Measurements from ENCODE around the gene VCX3B. TPM values are rescaled to one million over a fixed set of nuclear protein-coding genes. Genes with fewer than 3 reads are reported as not detected.
"Not testable (repeated sequence)": the region's sequence is repeated elsewhere in the genome, so short reads cannot be mapped to it uniquely, and the experiment has no call there.

Gene VCX3B
- polyA plus RNA-seq (2013, experiment 1 of 2): not detected
- not detected for polyA plus RNA-seq (2013, experiment 2 of 2)

GRCh38 chrX:8464530-8464929 lies at the start of gene VCX3B:
Gene VCX3B (plus strand): TSS chrX:8464830. CDS start chrX:8465451, 621 bp downstream.
- H3K4ac ChIP-seq (ENCODE audit: low read length); H3K4me3 ChIP-seq (ENCODE audit: low read length in 2 of 2); H2BK15ac ChIP-seq (ENCODE audit: low read length); H2AFZ ChIP-seq (ENCODE audit: low read length); H3K4me1 ChIP-seq (ENCODE audit: control insufficient read depth in 2 of 2, insufficient read depth in 1 of 2, low read depth in 1 of 2, low read length in 2 of 2); H3K23ac ChIP-seq (ENCODE audit: low read depth, low read length, poor library complexity); H2BK120ac ChIP-seq (ENCODE audit: low read depth, low read length); H4K91ac ChIP-seq (ENCODE audit: low read depth, low read length, poor library complexity); H3K9me3 ChIP-seq (replicated peaks in 1 of 2; ENCODE audit: control insufficient read depth in 2 of 2, insufficient read depth in 1 of 2, low read depth in 1 of 2, low read length in 2 of 2); H3K27ac ChIP-seq (replicated peaks; ENCODE audit: low read length); H3K36me3 ChIP-seq (replicated peaks in 1 of 2; ENCODE audit: control insufficient read depth in 2 of 2, insufficient read depth in 2 of 2, low read length in 2 of 2); H2AK5ac ChIP-seq (ENCODE audit: low read depth, low read length); H2BK12ac ChIP-seq (ENCODE audit: low read length); H3K4me2 ChIP-seq (ENCODE audit: insufficient read depth, low read length, poor library complexity, severe bottlenecking); DNase-seq (ENCODE audit: low spot score); H2BK5ac ChIP-seq (ENCODE audit: low read length); H3K14ac ChIP-seq (ENCODE audit: low read length); H3K9ac ChIP-seq (ENCODE audit: low read depth, low read length, poor library complexity); H3K27me3 ChIP-seq (ENCODE audit: control insufficient read depth in 3 of 3, insufficient read depth in 3 of 3, low read depth in 1 of 3, low read length in 3 of 3); H3K79me1 ChIP-seq (ENCODE audit: low read depth, low read length); H3K18ac ChIP-seq (ENCODE audit: low read length); H4K8ac ChIP-seq (ENCODE audit: low read depth, low read length): not testable (repeated sequence)
- no CpG with 5 or more reads among the region's 3 CpGs for WGBS, 2 donors (ENCODE audit: extremely low coverage in 2 of 2, insufficient read length in 2 of 2, insufficient replicate concordance in 1 of 2)

DNA sequence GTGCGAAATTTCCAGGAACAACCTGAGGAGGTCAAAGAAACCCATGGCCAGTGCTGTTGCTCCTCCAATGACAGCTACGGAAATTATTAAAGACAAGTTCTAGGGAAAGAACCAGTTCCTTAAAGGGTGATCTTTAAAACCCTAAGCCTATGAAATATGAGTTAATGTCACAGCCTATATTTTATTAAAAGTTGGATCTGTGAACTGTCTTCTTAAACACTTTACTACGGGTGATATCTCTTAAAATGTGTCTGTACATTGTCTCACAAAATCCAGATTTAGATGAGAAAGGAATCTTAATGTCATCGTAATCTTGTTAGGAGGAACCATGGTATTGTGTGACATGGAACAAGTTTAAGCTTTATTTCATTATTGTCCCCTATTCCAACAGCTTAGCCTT lies 46.3 kb upstream of the VCX3B start:
- no peak overlapping the region for H2BK15ac ChIP-seq (ENCODE audit: low read length)
- no peak overlapping the region for H2BK12ac ChIP-seq (ENCODE audit: low read length)
- no peak overlapping the region for H3K9ac ChIP-seq (ENCODE audit: low read depth, low read length, poor library complexity)
- no peak overlapping the region for H3K4ac ChIP-seq (ENCODE audit: low read length)
- H3K4me1 ChIP-seq (ENCODE audit: control insufficient read depth in 2 of 2, insufficient read depth in 1 of 2, low read depth in 1 of 2, low read length in 2 of 2): no peaks in the 10 kb centered on the region
- no peak overlapping the region for H3K18ac ChIP-seq (ENCODE audit: low read length)
- no peak overlapping the region for H2BK120ac ChIP-seq (ENCODE audit: low read depth, low read length)
- no peak overlapping the region for H2AK5ac ChIP-seq (ENCODE audit: low read depth, low read length)
- no peak overlapping the region for H3K4me2 ChIP-seq (ENCODE audit: insufficient read depth, low read length, poor library complexity, severe bottlenecking)
- H4K8ac ChIP-seq (ENCODE audit: low read depth, low read length): no peak overlapping the region
- no peaks in the 10 kb centered on the region for H3K27me3 ChIP-seq (ENCODE audit: control insufficient read depth in 3 of 3, insufficient read depth in 3 of 3, low read depth in 1 of 3, low read length in 3 of 3)
- no peak overlapping the region for H3K4me3 ChIP-seq (ENCODE audit: low read length in 2 of 2)
- no peak overlapping the region for H2AFZ ChIP-seq (ENCODE audit: low read length)
- WGBS, 2 donors (ENCODE audit: extremely low coverage in 2 of 2, insufficient read length in 2 of 2, insufficient replicate concordance in 1 of 2): no CpG with 5 or more reads among the region's 4 CpGs
- H3K36me3 ChIP-seq (replicated peaks in 1 of 2; ENCODE audit: control insufficient read depth in 2 of 2, insufficient read depth in 2 of 2, low read length in 2 of 2): no peaks in the 10 kb centered on the region
- no peak overlapping the region for H3K14ac ChIP-seq (ENCODE audit: low read length)
- H3K23ac ChIP-seq (ENCODE audit: low read depth, low read length, poor library complexity): no peak overlapping the region
- no peaks in the 10 kb centered on the region for H3K79me1 ChIP-seq (ENCODE audit: low read depth, low read length)
- no peak overlapping the region for H3K27ac ChIP-seq (replicated peaks; ENCODE audit: low read length)
- DNase-seq (ENCODE audit: low spot score): no peak
- H4K91ac ChIP-seq (ENCODE audit: low read depth, low read length, poor library complexity): no peak overlapping the region
- no peaks in the 10 kb centered on the region for H3K9me3 ChIP-seq (replicated peaks in 1 of 2; ENCODE audit: control insufficient read depth in 2 of 2, insufficient read depth in 1 of 2, low read depth in 1 of 2, low read length in 2 of 2)
- H2BK5ac ChIP-seq (ENCODE audit: low read length): no peak overlapping the region

DNA sequence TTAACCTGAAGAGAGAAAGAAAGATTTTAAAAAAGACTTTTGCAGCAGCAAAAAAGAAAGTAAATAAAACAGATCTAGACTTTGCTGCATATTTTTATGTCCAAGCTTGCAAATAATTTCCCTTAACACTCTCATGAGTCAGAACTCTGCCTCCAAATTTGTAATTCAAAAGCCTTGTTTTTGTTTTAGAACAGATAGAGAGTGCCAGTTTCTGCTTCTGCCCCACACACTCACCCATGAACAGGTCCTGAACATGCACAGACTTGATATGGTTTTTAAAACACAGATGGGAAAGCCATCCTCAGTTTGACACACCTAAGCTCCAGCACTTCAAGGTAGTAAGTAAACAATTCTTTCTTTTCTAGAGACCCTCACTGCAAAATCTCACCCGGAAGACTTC lies 39.7 kb upstream of the VCX3B start:
- H2BK120ac ChIP-seq (ENCODE audit: low read depth, low read length): no peak overlapping the region
- no peak overlapping the region for H2BK15ac ChIP-seq (ENCODE audit: low read length)
- no peak overlapping the region for H3K4me2 ChIP-seq (ENCODE audit: insufficient read depth, low read length, poor library complexity, severe bottlenecking)
- H3K27me3 ChIP-seq (ENCODE audit: control insufficient read depth in 3 of 3, insufficient read depth in 3 of 3, low read depth in 1 of 3, low read length in 3 of 3): no peaks in the 10 kb centered on the region
- no peak overlapping the region for H3K4ac ChIP-seq (ENCODE audit: low read length)
- no peak overlapping the region for H2AK5ac ChIP-seq (ENCODE audit: low read depth, low read length)
- no peak for DNase-seq (ENCODE audit: low spot score)
- no peak overlapping the region for H4K8ac ChIP-seq (ENCODE audit: low read depth, low read length)
- no peaks in the 10 kb centered on the region for H3K36me3 ChIP-seq (replicated peaks in 1 of 2; ENCODE audit: control insufficient read depth in 2 of 2, insufficient read depth in 2 of 2, low read length in 2 of 2)
- H3K79me1 ChIP-seq (ENCODE audit: low read depth, low read length): no peaks in the 10 kb centered on the region
- H3K27ac ChIP-seq (replicated peaks; ENCODE audit: low read length): no peak overlapping the region
- H3K14ac ChIP-seq (ENCODE audit: low read length): no peak overlapping the region
- no peaks in the 10 kb centered on the region for H3K4me1 ChIP-seq (ENCODE audit: control insufficient read depth in 2 of 2, insufficient read depth in 1 of 2, low read depth in 1 of 2, low read length in 2 of 2)
- H3K9ac ChIP-seq (ENCODE audit: low read depth, low read length, poor library complexity): no peak overlapping the region
- no peak overlapping the region for H2BK12ac ChIP-seq (ENCODE audit: low read length)
- H2AFZ ChIP-seq (ENCODE audit: low read length): no peak overlapping the region
- no peaks in the 10 kb centered on the region for H3K9me3 ChIP-seq (replicated peaks in 1 of 2; ENCODE audit: control insufficient read depth in 2 of 2, insufficient read depth in 1 of 2, low read depth in 1 of 2, low read length in 2 of 2)
- no peak overlapping the region for H2BK5ac ChIP-seq (ENCODE audit: low read length)
- no peak overlapping the region for H3K18ac ChIP-seq (ENCODE audit: low read length)
- no peak overlapping the region for H4K91ac ChIP-seq (ENCODE audit: low read depth, low read length, poor library complexity)
- no CpG with 5 or more reads among the region's 1 CpG for WGBS, 2 donors (ENCODE audit: extremely low coverage in 2 of 2, insufficient read length in 2 of 2, insufficient replicate concordance in 1 of 2)
- H3K4me3 ChIP-seq (ENCODE audit: low read length in 2 of 2): no peak overlapping the region
- H3K23ac ChIP-seq (ENCODE audit: low read depth, low read length, poor library complexity): no peak overlapping the region

GRCh38 chrX:8429692-8430249 lies 34.9 kb upstream of the VCX3B start:
- no peak overlapping the region for H4K91ac ChIP-seq (ENCODE audit: low read depth, low read length, poor library complexity)
- no peak overlapping the region for H2BK12ac ChIP-seq (ENCODE audit: low read length)
- H3K18ac ChIP-seq (ENCODE audit: low read length): no peak overlapping the region
- H4K8ac ChIP-seq (ENCODE audit: low read depth, low read length): no peak overlapping the region
- no CpG with 5 or more reads among the region's 6 CpGs for WGBS, 2 donors (ENCODE audit: extremely low coverage in 2 of 2, insufficient read length in 2 of 2, insufficient replicate concordance in 1 of 2)
- H3K4ac ChIP-seq (ENCODE audit: low read length): no peak overlapping the region
- H3K9ac ChIP-seq (ENCODE audit: low read depth, low read length, poor library complexity): no peak overlapping the region
- H3K4me2 ChIP-seq (ENCODE audit: insufficient read depth, low read length, poor library complexity, severe bottlenecking): no peak overlapping the region
- no peaks in the 10 kb centered on the region for H3K36me3 ChIP-seq (replicated peaks in 1 of 2; ENCODE audit: control insufficient read depth in 2 of 2, insufficient read depth in 2 of 2, low read length in 2 of 2)
- no peaks in the 10 kb centered on the region for H3K79me1 ChIP-seq (ENCODE audit: low read depth, low read length)
- H2AFZ ChIP-seq (ENCODE audit: low read length): no peak overlapping the region
- H2AK5ac ChIP-seq (ENCODE audit: low read depth, low read length): no peak overlapping the region
- DNase-seq (ENCODE audit: low spot score): no peak
- no peak overlapping the region for H2BK120ac ChIP-seq (ENCODE audit: low read depth, low read length)
- H2BK5ac ChIP-seq (ENCODE audit: low read length): no peak overlapping the region
- H2BK15ac ChIP-seq (ENCODE audit: low read length): no peak overlapping the region
- no peaks in the 10 kb centered on the region for H3K27me3 ChIP-seq (ENCODE audit: control insufficient read depth in 3 of 3, insufficient read depth in 3 of 3, low read depth in 1 of 3, low read length in 3 of 3)
- no peak overlapping the region for H3K14ac ChIP-seq (ENCODE audit: low read length)
- H3K23ac ChIP-seq (ENCODE audit: low read depth, low read length, poor library complexity): no peak overlapping the region
- H3K9me3 ChIP-seq (replicated peaks in 1 of 2; ENCODE audit: control insufficient read depth in 2 of 2, insufficient read depth in 1 of 2, low read depth in 1 of 2, low read length in 2 of 2): no peaks in the 10 kb centered on the region
- no peaks in the 10 kb centered on the region for H3K4me1 ChIP-seq (ENCODE audit: control insufficient read depth in 2 of 2, insufficient read depth in 1 of 2, low read depth in 1 of 2, low read length in 2 of 2)
- H3K4me3 ChIP-seq (ENCODE audit: low read length in 2 of 2): no peak overlapping the region
- H3K27ac ChIP-seq (replicated peaks; ENCODE audit: low read length): no peak overlapping the region
